D721Med (cell line): ENCODE measurements around the gene IQCK.

Experiments used
- DNase-seq: peaks from one replicate; pipeline ENCODE4 v3.0.0; 2011; ENCODE audit warnings: low spot score; ENCODE audit not compliant: insufficient read length
- FAIRE-seq: peaks from 2 replicates; lab custom pipeline; 2011; peaks lifted over from hg19 to GRCh38; lab: Jason Lieb, UNC
- TF ChIP-seq, protein P1 (sequence below): IDR thresholded peaks from 2 replicates; pipeline ENCODE4 v1.5.1; 2012; ENCODE audit warnings: mild to moderate bottlenecking, control low read depth; ENCODE audit not compliant: insufficient read depth; ENCODE audit errors: missing control alignments

Gene IQCK

DNA sequence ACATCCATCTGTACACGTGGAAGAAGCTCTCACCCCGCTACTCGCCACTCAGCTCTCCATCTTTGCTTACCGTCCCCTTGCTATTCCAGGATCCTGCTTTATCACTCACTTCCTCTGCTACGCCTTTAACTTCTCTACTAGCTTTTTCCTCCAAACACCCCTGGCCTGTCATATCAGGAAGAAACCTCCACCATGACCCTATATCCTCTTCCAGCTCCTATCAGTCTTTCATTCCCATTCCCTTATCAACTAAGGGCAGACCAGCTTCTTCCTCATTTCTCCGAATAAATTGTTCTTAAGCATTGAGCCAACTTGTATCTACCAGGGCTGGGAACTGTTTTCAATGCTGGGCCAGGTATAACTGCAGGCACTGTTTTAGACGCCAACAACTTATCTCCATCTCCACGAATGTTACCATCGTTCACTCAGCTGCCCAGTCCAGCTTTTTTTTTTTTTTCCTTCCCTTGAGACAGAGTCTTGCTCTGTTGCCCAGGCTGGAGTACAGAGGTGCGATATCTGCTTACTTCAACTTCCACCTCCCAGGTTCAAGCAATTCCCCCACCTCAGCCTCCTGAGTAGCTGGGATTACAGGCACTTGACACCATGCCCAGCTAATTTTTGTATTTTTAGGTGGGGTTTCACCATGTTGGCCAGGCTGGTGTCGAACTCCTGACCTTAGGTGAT lies 4.3 kb downstream of the IQCK start:
- TF ChIP-seq, protein P1, sequence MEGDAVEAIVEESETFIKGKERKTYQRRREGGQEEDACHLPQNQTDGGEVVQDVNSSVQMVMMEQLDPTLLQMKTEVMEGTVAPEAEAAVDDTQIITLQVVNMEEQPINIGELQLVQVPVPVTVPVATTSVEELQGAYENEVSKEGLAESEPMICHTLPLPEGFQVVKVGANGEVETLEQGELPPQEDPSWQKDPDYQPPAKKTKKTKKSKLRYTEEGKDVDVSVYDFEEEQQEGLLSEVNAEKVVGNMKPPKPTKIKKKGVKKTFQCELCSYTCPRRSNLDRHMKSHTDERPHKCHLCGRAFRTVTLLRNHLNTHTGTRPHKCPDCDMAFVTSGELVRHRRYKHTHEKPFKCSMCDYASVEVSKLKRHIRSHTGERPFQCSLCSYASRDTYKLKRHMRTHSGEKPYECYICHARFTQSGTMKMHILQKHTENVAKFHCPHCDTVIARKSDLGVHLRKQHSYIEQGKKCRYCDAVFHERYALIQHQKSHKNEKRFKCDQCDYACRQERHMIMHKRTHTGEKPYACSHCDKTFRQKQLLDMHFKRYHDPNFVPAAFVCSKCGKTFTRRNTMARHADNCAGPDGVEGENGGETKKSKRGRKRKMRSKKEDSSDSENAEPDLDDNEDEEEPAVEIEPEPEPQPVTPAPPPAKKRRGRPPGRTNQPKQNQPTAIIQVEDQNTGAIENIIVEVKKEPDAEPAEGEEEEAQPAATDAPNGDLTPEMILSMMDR = no peak
- no peak for FAIRE-seq
- DNase-seq = no peak

DNA sequence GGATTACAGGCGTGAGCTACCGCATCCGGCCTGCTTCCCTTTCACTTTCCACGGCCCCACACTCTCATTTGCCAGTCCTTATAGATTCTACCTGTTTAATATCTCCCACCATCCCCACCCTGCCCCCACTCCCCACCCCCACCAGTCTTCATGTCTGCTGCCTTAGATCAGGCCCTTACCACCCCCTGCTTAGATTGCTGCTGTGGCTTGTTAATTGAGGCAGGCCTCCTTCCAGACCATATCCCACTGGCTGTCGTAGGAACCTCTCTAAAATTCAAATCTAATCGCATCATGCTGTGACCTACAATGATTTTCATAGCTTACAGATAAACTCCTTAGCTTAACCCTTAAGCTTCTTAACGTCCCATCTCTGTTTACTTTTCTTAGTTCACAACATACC lies 4.9 kb downstream of the IQCK start:
- no peak for DNase-seq
- TF ChIP-seq, protein P1 = no peak
- FAIRE-seq = peak; percentile 94

DNA sequence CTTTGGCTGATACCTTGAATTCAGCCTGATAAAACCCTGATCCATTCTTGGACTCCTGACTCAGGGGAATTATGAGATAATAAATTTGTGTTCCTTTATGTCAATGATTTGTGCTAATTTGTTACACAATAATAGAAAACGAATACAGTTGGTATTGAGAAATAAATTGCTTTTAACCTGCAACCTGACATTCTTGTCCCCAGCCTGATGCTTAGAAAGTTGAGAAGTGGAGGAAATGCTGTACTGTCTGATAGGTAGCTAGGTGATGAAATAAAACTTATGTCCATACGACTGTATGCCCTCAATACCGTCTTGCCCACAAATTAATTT lies 10.5 kb downstream of the IQCK start:
- FAIRE-seq = no peak
- TF ChIP-seq, protein P1 = no peak
- DNase-seq = no peak

DNA sequence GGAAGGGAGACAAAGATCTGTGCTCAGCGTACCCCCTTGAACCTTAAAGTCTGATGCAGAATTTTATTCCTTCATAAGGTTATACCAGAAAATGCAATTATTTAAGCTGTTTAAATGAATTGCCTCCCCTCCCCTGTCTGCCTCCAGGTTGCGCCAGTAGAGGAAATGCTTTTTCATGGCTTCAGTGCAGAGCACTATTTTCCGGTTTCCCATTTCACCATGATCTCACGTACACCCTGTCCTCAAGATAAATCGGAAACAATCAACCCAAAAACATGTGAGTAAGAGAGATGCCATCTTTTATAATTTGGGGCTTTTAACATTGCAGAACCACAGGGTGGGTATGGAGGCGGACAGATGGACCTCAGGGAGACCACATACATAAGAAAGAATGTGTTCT lies 15.5 kb downstream of the IQCK start:
- TF ChIP-seq, protein P1 = no peak
- no peak for DNase-seq
- no peak for FAIRE-seq

DNA sequence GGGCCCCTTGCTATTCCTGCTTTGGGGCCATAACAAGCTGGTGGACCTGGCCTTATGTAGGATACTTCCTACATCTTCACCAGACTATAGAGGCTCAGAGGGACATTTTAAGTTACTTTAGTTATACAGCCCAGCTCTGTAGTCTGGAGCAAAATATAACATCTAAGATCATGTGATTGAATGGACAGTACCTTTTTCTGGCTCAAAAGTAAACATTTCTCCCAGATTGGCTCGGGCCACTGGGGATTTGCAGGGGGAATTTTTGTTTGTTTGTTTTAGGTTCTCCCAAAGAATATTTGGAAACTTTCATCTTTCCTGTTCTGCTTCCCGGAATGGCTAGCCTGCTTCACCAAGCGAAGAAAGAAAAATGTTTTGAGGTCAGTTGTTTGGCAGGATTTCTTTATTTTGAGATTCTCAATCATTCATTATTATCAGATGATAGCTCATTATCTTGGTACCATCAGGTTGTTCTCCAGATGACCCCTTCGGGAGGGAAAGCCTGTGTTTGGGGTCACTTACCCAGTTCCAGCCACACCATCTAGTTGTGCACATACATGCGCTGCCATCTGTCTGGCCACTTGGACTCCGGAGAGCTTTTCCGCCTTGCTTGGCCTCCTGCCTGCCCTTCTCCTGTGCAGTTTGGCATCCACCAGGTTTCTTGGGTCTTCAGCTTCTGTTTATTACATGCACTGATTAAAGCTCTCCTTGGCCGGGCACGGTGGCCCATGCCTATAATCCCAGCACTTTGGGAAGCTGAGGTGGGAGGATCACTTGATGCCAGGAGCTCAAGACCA lies 17.2 kb downstream of the IQCK start:
- DNase-seq = no peak
- TF ChIP-seq, protein P1 = no peak

DNA sequence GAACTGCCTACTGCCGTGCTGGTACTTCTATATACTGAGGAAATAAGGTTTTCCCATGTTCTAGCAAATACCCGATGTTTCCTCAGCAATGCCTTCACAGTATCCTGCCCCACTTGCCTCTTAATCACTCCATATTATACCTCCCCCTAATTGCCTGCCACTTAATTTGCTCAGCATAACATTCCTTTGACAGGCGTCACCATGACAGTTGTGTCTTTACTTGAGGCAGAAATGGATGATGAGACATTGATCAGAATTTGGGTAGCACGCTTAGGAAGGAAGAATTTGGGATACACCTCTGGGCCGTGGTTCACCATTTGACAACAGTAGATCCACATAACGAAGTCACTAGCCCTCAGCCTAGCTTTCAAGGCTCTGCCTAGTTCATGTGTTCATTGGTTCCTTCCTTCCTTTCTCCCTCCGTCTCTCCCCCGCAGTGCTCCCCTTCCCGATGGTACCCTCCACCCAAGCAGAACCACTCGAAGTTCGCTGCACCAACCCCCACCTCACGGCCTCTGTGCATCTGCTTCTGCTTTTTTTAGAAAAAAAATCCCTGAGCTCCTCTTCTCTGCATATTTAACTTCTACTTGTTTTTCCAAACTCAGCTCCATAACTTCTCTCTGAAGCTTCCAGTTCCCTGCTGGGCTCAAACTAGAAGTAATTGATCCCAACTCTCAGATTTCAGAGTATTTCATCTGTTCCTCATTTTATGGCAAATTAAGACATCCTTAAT lies 19.4 kb downstream of the IQCK start:
- TF ChIP-seq, protein P1 = no peak
- FAIRE-seq (no peak), DNase-seq (no peak)

More for the DNA sequence above, 17.2 kb downstream of the IQCK start:
- FAIRE-seq = no peak

DNA sequence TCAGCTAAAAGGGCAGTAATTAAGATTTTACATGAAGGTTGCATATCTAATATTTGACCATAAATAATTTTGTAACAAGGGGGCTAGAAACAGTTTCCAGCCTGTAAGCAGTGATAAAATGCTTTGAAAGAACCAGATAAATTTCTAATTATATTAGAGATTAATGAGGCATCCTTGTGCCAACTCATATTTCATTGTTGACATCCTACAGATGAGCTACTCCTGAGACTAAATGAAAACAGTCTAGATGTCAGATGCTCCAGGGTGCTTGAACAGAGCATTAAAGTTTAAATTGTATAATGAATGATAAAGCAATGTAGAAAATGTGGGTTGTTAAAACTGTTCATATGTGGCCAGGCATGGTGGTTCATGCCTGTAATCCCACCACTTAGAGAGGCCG lies 23.3 kb downstream of the IQCK start:
- TF ChIP-seq, protein P1 = no peak
- DNase-seq (no peak), FAIRE-seq (no peak)
